ENCODE data around the gene HAGHL.
A peak's percentile ranks its signal among the peaks of the same experiment; 100 is the strongest.

Gene HAGHL, protein sequence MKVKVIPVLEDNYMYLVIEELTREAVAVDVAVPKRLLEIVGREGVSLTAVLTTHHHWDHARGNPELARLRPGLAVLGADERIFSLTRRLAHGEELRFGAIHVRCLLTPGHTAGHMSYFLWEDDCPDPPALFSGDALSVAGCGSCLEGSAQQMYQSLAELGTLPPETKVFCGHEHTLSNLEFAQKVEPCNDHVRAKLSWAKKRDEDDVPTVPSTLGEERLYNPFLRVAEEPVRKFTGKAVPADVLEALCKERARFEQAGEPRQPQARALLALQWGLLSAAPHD

DNA sequence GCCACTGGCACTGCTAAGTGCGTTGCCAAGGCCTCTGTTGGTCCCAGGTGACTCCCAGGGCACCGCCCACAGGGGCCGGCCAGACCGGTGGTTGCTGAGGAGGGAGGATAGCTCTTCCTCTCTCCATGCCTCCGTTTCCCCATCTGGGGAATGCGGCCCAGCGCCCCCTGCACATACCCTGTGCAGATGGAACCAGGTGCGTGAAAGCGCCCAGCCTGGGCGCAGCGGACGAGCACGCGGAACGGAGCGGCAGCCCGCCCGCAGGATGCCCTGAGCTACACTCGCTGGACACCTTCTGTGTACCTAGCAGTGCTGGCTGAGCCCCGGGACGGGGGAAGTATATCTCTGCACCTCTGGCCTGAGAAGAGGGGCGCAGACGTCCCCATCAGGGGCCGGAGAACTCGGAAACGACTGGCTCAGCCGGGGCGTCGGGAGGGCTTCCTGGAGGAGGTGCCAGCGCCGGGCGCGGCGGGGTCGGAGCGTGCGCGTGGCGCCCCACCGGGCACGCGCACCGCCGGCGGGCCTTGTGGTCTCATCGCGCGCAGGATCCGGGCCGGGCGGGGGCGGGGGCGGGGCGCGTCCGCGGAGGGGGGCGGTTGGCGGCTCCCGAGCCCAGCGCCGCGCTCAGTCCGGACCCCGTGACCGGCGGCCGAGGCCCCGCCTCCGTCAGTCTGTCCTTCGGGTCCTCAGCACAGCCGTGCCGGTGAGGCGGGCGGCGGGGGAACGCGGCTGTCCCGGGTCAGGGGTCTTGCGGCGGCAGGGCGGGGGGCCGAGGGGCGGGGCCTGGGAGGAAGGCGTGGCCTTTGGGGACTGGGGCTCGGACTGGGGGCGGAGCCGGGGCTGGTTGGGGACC lies at the start of gene HAGHL, which contains the start of gene CCDC78:
HAGHL (plus strand) TSS at position 669 of the 853 bp plus-strand sequence. CDS start 404 bp downstream, outside the sequence.
CCDC78 (minus strand) TSS at position 6 of the 853 bp plus-strand sequence. CDS start 76 bp downstream, outside the sequence.
- peak in 1 of 2 donors; percentile 39 for DNase-seq (ENCODE audit: low read depth in 2 of 2)

- no peak for DNase-seq (ENCODE audit: low read depth in 2 of 2)
Measured at GRCh38 chr16:677316-678190, 49.4 kb upstream of the HAGHL start.

DNA sequence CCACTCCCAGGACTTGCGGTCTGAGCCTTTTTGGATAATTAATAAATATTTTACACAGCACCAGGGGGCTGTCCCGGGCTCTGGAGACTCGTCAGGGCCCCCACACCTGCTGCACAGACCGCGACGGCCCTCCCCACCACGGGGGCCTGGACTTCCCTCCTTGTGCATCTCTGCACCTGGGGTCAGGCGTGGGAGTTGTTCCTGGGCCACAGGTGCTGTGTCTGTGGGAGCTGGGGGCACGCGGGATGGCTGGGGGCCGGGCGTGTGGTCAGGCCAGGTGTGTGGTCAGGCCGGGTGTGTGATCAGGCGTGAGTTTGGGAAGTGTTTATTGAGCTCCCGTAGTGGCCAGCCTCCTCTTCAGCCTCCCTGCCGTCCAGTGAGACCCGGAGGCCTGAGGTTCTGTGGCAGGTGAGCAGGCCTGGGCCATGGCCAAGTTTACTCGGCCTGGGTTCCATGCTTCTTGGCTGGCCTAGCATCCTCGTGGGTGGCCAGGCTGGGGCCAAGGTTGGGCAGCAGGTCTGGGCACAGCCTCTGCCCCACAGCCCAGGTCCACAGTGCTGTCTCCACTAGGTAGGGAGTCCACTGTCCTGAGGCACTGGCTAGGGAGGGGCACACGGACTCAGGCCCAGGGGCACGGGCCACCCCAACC lies 48.6 kb upstream of the HAGHL start:
- no peak for DNase-seq (ENCODE audit: low read depth in 2 of 2)

DNA sequence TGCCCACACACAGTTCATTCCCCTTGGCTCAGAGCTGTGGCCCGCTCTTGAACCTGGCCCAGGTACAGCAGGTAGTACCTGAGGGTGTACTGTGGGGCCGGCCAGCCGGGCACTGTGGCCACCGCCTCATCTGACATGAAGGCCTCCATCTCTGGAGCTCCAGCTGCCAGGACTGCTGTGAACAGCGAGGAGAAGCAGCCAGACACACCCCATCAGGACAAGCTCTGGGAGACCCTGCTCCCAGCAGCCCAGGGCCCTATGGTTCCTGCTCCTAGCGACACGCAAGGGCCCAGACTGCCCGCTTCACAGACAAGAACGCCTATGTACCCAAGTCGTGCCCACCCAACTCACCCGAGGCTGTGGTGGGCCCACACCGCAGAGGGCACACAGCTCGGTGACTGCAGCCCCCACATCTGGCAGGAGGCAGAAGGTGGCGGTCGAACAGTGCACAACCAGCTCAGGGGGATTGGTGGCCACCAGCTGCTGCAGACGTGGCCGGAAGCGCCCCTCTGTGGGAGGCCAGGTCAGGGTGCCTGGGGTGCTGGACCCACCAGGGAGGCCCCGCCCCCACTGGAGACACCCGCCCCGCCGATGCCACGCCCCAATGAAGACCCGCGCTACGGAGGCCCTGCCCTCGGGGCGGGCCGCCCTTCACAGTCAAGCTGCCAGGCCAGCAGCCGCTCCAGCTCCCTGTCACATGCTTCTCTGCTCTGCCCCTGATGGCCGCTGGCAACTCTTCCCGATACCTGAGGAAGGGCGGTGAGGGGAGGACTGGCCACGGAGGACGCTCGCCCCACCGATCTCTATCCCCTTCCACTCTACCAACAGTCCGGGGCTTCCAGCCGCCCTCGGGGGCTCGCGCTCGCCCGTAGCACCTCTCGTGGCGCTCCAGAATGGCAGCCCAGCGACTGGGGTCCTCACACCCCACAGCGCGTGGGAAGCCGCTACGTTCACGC lies 47.8 kb upstream of the HAGHL start:
- peak in 1 of 2 donors; percentile 35 for DNase-seq (ENCODE audit: low read depth in 2 of 2)

GRCh38 chr16:679814-680624 lies 46.9 kb upstream of the HAGHL start, which contains the start of gene STUB1:
Gene STUB1 (plus strand): TSS chr16:680410. CDS start chr16:680526, 116 bp downstream.
- DNase-seq (ENCODE audit: low read depth in 2 of 2), result peak; percentile 65 to 83

DNA sequence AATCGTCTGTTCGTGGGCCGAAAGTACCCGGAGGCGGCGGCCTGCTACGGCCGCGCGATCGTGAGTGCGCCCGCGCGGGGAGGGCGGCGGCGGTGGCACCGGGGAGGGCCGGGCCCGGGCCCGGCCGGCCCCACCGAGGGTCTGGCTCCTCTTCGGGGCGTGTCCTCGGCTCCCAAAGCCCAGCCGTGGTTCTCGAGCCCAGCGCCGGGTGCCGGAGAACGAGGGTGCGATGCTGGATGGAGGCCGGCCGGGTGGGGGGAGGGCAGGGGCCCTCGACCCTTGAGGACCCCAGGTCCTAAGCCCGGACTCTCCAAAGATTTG lies 46.3 kb upstream of the HAGHL start:
- no peak for DNase-seq (ENCODE audit: low read depth in 2 of 2)

DNA sequence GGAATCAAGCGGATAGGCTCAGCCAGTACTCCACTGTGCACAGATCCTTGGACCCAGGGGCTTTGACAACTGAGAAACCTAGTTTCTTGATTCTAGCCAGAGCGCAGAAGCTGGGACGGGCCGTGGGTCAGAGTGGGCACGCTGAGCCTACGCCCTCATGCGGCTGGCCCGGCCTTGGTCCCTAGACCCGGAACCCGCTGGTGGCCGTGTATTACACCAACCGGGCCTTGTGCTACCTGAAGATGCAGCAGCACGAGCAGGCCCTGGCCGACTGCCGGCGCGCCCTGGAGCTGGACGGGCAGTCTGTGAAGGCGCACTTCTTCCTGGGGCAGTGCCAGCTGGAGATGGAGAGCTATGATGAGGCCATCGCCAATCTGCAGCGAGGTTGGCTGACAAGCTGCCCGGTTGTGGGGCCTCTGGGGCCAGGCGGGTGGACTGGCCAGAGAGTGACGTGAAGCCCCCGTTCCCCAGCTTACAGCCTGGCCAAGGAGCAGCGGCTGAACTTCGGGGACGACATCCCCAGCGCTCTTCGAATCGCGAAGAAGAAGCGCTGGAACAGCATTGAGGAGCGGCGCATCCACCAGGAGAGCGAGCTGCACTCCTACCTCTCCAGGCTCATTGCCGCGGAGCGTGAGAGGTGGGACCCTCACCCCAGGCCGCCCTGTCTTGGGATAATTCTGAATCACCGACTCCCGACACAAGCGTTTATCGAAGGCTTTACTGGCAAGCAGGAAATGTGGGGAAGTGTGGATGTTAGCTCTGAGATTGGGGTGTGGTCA lies 45.8 kb upstream of the HAGHL start:
- no peak for DNase-seq (ENCODE audit: low read depth in 2 of 2)

- no peak for DNase-seq (ENCODE audit: low read depth in 2 of 2)
Measured at GRCh38 chr16:681746-682427, 45.0 kb upstream of the HAGHL start.

GRCh38 chr16:682493-683395 lies 44.2 kb upstream of the HAGHL start:
- DNase-seq (ENCODE audit: low read depth in 2 of 2), result no peak

DNA sequence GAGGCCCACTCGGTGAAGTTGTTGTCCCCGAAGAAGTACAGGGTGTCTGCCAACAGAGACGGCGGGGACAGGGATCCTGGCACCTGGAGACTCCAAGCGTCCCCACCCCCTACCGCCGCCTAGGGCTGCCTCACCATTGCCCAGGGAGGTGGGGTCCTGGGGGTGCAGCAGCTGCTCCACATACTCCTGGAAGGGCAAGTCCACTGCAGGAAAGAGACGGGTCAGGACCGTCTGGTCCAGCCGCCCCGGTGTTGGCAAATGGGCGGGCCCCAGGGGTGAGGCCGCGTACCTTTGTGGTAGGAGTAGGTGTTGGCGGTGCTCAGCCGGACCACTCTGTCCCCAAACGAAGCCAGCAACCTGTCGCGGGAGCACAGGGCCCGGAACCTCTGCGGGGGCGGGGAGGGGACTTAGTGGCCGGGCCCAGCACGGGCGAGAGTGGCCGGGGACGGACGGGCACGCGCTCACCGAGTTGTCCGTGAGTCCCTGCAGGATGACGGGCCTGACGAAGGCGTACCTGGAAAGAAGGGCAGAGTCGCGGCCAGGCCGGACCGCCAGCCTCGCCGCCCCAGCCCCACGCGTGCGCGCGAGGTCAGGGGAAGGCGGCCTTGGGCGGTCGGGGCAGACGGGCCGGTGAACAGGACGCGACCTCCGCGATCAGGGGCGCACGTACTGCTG lies 43.4 kb upstream of the HAGHL start:
- DNase-seq (ENCODE audit: low read depth in 2 of 2), result no peak

DNA sequence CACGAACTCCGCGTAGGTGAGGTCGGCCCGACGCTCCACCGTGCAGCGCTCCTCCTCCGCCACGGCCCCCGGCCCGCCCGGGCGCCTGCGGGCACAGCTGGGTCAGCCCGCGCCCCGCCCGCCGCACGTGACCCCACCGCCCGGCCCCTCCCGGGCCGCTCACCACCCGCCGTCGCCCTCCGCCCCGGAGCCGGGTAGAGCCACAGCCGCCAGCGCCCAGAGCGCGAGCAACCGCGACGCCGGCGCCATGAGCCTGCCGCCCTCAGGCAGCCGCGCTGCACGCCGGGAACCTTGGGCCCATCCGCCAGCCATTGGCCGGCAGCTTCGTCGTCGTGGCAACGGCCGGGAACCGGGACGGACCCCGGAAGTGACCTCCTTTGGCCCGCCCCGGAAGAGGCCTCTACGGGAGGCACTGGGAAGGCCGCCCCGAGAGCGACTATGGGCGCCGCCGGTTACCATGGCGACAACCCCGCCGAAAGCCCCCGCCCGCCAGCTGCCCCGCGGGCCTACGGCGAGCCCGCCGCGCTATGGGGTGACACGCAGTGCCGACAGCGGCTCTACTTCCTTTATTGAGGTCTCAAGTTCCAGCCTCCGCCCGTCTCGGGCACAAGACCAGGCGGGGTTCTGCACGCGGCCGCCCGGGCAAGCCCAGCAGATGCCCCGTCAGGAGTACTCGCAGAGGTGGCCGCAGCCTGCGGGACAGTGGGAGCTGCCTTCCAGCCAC lies 42.7 kb upstream of the HAGHL start, which contains the start of gene JMJD8:
JMJD8 (minus strand) TSS at position 264 of the 724 bp plus-strand sequence; CDS start at position 249, 15 bp downstream.
- peak; percentile 92 for DNase-seq (ENCODE audit: low read depth in 2 of 2)

- DNase-seq (ENCODE audit: low read depth in 2 of 2), result no peak
Measured at GRCh38 chr16:684961-685696, 41.8 kb upstream of the HAGHL start.

GRCh38 chr16:685967-686366 lies 40.9 kb upstream of the HAGHL start:
- DNase-seq (ENCODE audit: low read depth in 2 of 2), result no peak

- DNase-seq (ENCODE audit: low read depth in 2 of 2), result no peak
Measured at GRCh38 chr16:686459-687260, 40.2 kb upstream of the HAGHL start.

Measured in stimulated activated CD8-positive, alpha-beta memory T cell treated with anti-CD3 and anti-CD28 coated beads, Interleukin-2, amount 100 ng/mL, for 1 hour (primary cell).